Measurements from ENCODE around the gene LSM6.
A peak's percentile ranks its signal among the peaks of the same experiment; 100 is the strongest.

Gene LSM6

GRCh38 chr4:146175541-146176453, at the start of gene LSM6:
Gene LSM6 (plus strand): TSS chr4:146175718. CDS start chr4:146182922, 7,204 bp downstream.
- DNase-seq (ENCODE audit: low spot score) = peak; percentile 85
- ChIA-PET POLR2A (ENCODE audit: low non-redundant PET) (no interaction called here), CTCF (interaction anchor here (0.5 kb wide), 1 partner anchor 1453 kb away, joined by 5 read pairs; no protein-coding TSS in a partner anchor)
- peak within 1 kb of the TSS; percentile 87 for H3K27ac ChIP-seq
- no peak for TF ChIP-seq CTCF (conservative IDR thresholded peaks at IDR 0.05; ENCODE audit: low read depth)

- ChIA-PET CTCF (no interaction called here), POLR2A (ENCODE audit: low non-redundant PET) (no interaction called here)
- no peak overlapping the region for H3K27ac ChIP-seq
- TF ChIP-seq CTCF (conservative IDR thresholded peaks at IDR 0.05; ENCODE audit: low read depth) = no peak
- DNase-seq (ENCODE audit: low spot score) = peak; percentile 5
These were observed 43.1 kb upstream of the LSM6 start for GRCh38 chr4:146132445-146132844.

GRCh38 chr4:146134761-146135445, 40.6 kb upstream of the LSM6 start:
- no peak for TF ChIP-seq CTCF (conservative IDR thresholded peaks at IDR 0.05; ENCODE audit: low read depth)
- DNase-seq (ENCODE audit: low spot score) = peak; percentile 18

GRCh38 chr4:146135941-146136340, 39.6 kb upstream of the LSM6 start:
- H3K27ac ChIP-seq = no peak overlapping the region
- DNase-seq (ENCODE audit: low spot score) = no peak
- POLR2A ChIA-PET (ENCODE audit: low non-redundant PET) = no interaction called here
- no peak for TF ChIP-seq CTCF (conservative IDR thresholded peaks at IDR 0.05; ENCODE audit: low read depth)
- CTCF ChIA-PET = interaction anchor here (0.8 kb wide), 1 partner anchor 17 kb away, joined by 4 read pairs; no protein-coding TSS in a partner anchor

More at GRCh38 chr4:146134761-146135445, 40.6 kb upstream of the LSM6 start:
- ChIA-PET CTCF (interaction anchor here (0.8 kb wide), 2 partner anchors 18 to 963 kb away, joined by 4 to 9 read pairs; no protein-coding TSS in a partner anchor), POLR2A (ENCODE audit: low non-redundant PET) (no interaction called here)
- H3K27ac ChIP-seq = peak overlapping the region; percentile 69

- H3K27ac ChIP-seq = no peak overlapping the region
- TF ChIP-seq CTCF (conservative IDR thresholded peaks at IDR 0.05; ENCODE audit: low read depth) = no peak
- peak; percentile 34 for DNase-seq (ENCODE audit: low spot score)
- POLR2A ChIA-PET (ENCODE audit: low non-redundant PET) = no interaction called here
- CTCF ChIA-PET = no interaction called here
These were observed 32.8 kb upstream of the LSM6 start for GRCh38 chr4:146142768-146143167.

- ChIA-PET POLR2A (ENCODE audit: low non-redundant PET) (no interaction called here), CTCF (no interaction called here)
- TF ChIP-seq CTCF (conservative IDR thresholded peaks at IDR 0.05; ENCODE audit: low read depth) = no peak
- DNase-seq (ENCODE audit: low spot score) = no peak
- H3K27ac ChIP-seq = no peak overlapping the region
These were observed 31.6 kb upstream of the LSM6 start for GRCh38 chr4:146143888-146144287.
